NB4 (cell line): Measurements from ENCODE around the gene UBE2QL1.
A peak's percentile ranks its signal among the peaks of the same experiment; 100 is the strongest.

Experiments used
- DNase-seq: peaks from one replicate; pipeline ENCODE4 v3.0.0; 2010; ENCODE audit warnings: low read depth
- H3K4me3 ChIP-seq: one replicate; pipeline ENCODE4 v1.5.1; 2011; ENCODE audit warnings: mild to moderate bottlenecking, low read depth, low read length, moderate library complexity
- CTCF ChIP-seq: IDR thresholded peaks from one replicate; pipeline ENCODE4 v1.5.1; 2012; ENCODE audit warnings: low read depth, low read length
- MAX ChIP-seq: IDR thresholded peaks from 2 replicates; pipeline ENCODE4 v1.6.1; 2011; ENCODE audit warnings: low read depth, low read length
- MYC ChIP-seq: IDR thresholded peaks from 2 replicates; pipeline ENCODE4 v1.6.1; 2011; ENCODE audit warnings: low read depth, low read length
- POLR2A ChIP-seq: IDR thresholded peaks from 2 replicates; pipeline ENCODE4 v1.6.1; 2011; ENCODE audit warnings: mild to moderate bottlenecking; ENCODE audit not compliant: insufficient read length; ENCODE audit errors: extremely low read depth

UBE2QL1 gene

GRCh38 chr5:6411141-6411540, 37.5 kb upstream of the UBE2QL1 start:
- TF ChIP-seq MAX (peak; percentile 64), CTCF (no peak)
- no peak overlapping the region for H3K4me3 ChIP-seq
- DNase-seq, result peak; percentile 11

- TF ChIP-seq CTCF (no peak), POLR2A (no peak), MYC (no peak), MAX (no peak)
- H3K4me3 ChIP-seq, result no peak overlapping the region
- no peak for DNase-seq
Observed at GRCh38 chr5:6412811-6413210, 35.8 kb upstream of the UBE2QL1 start.

GRCh38 chr5:6417657-6418056, 31.0 kb upstream of the UBE2QL1 start:
- H3K4me3 ChIP-seq, result no peak overlapping the region
- DNase-seq, result no peak
- TF ChIP-seq MAX, result no peak
- no peak for TF ChIP-seq CTCF
- TF ChIP-seq POLR2A, result no peak
- no peak for TF ChIP-seq MYC

- no peak for DNase-seq
- no peak for TF ChIP-seq POLR2A
- no peak for TF ChIP-seq CTCF
- TF ChIP-seq MAX, result no peak
- TF ChIP-seq MYC, result no peak
- H3K4me3 ChIP-seq, result no peak overlapping the region
Observed at GRCh38 chr5:6418679-6419276, 29.9 kb upstream of the UBE2QL1 start.

- no peak overlapping the region for H3K4me3 ChIP-seq
- no peak for TF ChIP-seq MYC
- no peak for DNase-seq
Observed at GRCh38 chr5:6419340-6419852, 29.3 kb upstream of the UBE2QL1 start.

DNA sequence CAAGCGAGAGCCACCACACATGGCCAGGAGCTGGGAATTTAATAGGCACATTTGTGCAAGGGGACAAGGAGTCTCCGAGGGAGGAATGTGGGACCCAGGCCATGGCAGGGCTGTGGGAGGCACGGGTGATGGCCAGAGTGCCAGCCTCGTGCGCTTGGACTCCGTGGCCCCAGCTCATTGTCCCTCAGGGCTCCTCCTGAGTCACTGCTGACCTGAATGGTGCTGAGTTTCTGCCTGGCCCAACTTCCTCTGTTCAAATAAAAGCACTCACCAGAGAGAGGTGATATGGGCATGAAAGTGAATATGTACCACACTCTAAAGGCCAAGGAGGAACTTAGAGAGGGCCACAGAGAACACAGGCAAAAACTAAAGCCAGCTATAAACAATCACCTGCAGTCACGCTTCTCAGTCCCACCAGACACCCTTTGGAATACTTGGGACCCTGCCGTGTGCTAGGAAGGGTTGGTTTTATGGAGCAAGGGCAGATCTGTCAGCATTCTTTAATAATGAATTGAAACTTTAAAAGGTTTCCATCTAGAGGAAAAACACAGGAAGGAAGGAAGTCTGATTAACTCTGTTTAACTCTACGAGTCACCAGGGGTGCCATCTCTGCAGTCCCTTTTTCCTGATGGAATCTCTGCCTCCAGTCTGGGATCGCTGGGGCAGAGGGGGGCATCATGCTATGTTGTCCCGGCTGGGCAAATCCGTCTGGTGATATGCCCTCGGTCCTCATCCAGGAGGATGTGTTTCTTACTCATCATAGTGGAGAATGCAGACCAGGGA, 25.1 kb upstream of the UBE2QL1 start:
- TF ChIP-seq MAX (no peak), POLR2A (no peak), MYC (no peak), CTCF (no peak)
- DNase-seq, result no peak
- H3K4me3 ChIP-seq, result no peak overlapping the region
